ENCODE results near the gene EHMT1.

The EHMT1 gene

GRCh38 chr9:137647096-137647714, 28.4 kb downstream of the EHMT1 start:
- no peak for DNase-seq

GRCh38 chr9:137648396-137648795, 29.6 kb downstream of the EHMT1 start:
- no peak for DNase-seq

- DNase-seq: no peak
Observed at GRCh38 chr9:137649553-137649952, 30.7 kb downstream of the EHMT1 start.

- no peak for DNase-seq
Observed at GRCh38 chr9:137650259-137650658, 31.5 kb downstream of the EHMT1 start.

- no peak for DNase-seq
Observed at GRCh38 chr9:137650779-137651178, 32.0 kb downstream of the EHMT1 start.

- DNase-seq: no peak
Observed at GRCh38 chr9:137656416-137656815, 37.6 kb downstream of the EHMT1 start.

- DNase-seq: no peak
Observed at GRCh38 chr9:137657606-137658005, 38.8 kb downstream of the EHMT1 start.

- no peak for DNase-seq
Observed at GRCh38 chr9:137658781-137659180, 40.0 kb downstream of the EHMT1 start.

- no peak for DNase-seq
Observed at GRCh38 chr9:137660144-137660543, 41.3 kb downstream of the EHMT1 start.

GRCh38 chr9:137663584-137663983, 44.8 kb downstream of the EHMT1 start:
- no peak for DNase-seq

GRCh38 chr9:137664676-137665075, 45.9 kb downstream of the EHMT1 start:
- DNase-seq: no peak

- no peak for DNase-seq
Observed at GRCh38 chr9:137665226-137665625, 46.4 kb downstream of the EHMT1 start.

- no peak for DNase-seq
Observed at GRCh38 chr9:137665697-137666512, 47.1 kb downstream of the EHMT1 start.

GRCh38 chr9:137666513-137666822, 47.7 kb downstream of the EHMT1 start:
- no peak for DNase-seq

- no peak for DNase-seq
Observed at GRCh38 chr9:137666955-137667670, 48.3 kb downstream of the EHMT1 start.

- no peak for DNase-seq
Observed at GRCh38 chr9:137668203-137668602, 49.4 kb downstream of the EHMT1 start.

- no peak for DNase-seq
Observed at GRCh38 chr9:137669261-137669672, 50.5 kb downstream of the EHMT1 start.

GRCh38 chr9:137670391-137671195, 51.8 kb downstream of the EHMT1 start:
- DNase-seq: no peak

- DNase-seq: no peak
Observed at GRCh38 chr9:137671196-137671538, 52.4 kb downstream of the EHMT1 start.

GRCh38 chr9:137671721-137672120, 52.9 kb downstream of the EHMT1 start:
- DNase-seq: no peak

GRCh38 chr9:137672907-137673791, 54.3 kb downstream of the EHMT1 start:
- no peak for DNase-seq

GRCh38 chr9:137673886-137674285, 55.1 kb downstream of the EHMT1 start:
- no peak for DNase-seq
